ENCODE data around the gene ADAMTS3.

Gene ADAMTS3

GRCh38 chr4:72471816-72472215 is 97.2 kb downstream of the ADAMTS3 start:
- H3K9me3 ChIP-seq (ENCODE audit: control insufficient read depth, insufficient read depth, low read length), result no peaks in the 10 kb centered on the region
- H3K4me1 ChIP-seq (ENCODE audit: insufficient read depth, low read length), result no peaks in the 10 kb centered on the region

GRCh38 chr4:72468904-72469502 is 100.0 kb downstream of the ADAMTS3 start:
- Histone ChIP-seq H3K36me3 (ENCODE audit: insufficient read depth, low read length) (no peaks in the 10 kb centered on the region), H3K9me3 (ENCODE audit: control insufficient read depth, insufficient read depth, low read length) (no peaks in the 10 kb centered on the region), H3K9ac (ENCODE audit: low read depth, low read length) (no peak overlapping the region), H3K4me1 (ENCODE audit: insufficient read depth, low read length) (no peaks in the 10 kb centered on the region)

More at GRCh38 chr4:72471816-72472215, 97.2 kb downstream of the ADAMTS3 start:
- Histone ChIP-seq H3K36me3 (ENCODE audit: insufficient read depth, low read length) (no peaks in the 10 kb centered on the region), H3K9ac (ENCODE audit: low read depth, low read length) (no peak overlapping the region)

GRCh38 chr4:72467633-72468032 is 101.4 kb downstream of the ADAMTS3 start:
- no peaks in the 10 kb centered on the region for H3K36me3 ChIP-seq (ENCODE audit: insufficient read depth, low read length)
- H3K9ac ChIP-seq (ENCODE audit: low read depth, low read length), result no peak overlapping the region
- no peaks in the 10 kb centered on the region for H3K4me1 ChIP-seq (ENCODE audit: insufficient read depth, low read length)
- no peaks in the 10 kb centered on the region for H3K9me3 ChIP-seq (ENCODE audit: control insufficient read depth, insufficient read depth, low read length)

GRCh38 chr4:72463724-72464123 is 105.3 kb downstream of the ADAMTS3 start:
- Histone ChIP-seq H3K36me3 (ENCODE audit: insufficient read depth, low read length) (no peaks in the 10 kb centered on the region), H3K4me1 (ENCODE audit: insufficient read depth, low read length) (no peaks in the 10 kb centered on the region), H3K9me3 (ENCODE audit: control insufficient read depth, insufficient read depth, low read length) (no peaks in the 10 kb centered on the region), H3K9ac (ENCODE audit: low read depth, low read length) (no peak overlapping the region)

- Histone ChIP-seq H3K9me3 (ENCODE audit: control insufficient read depth, insufficient read depth, low read length) (no peaks in the 10 kb centered on the region), H3K36me3 (ENCODE audit: insufficient read depth, low read length) (no peaks in the 10 kb centered on the region), H3K9ac (ENCODE audit: low read depth, low read length) (no peak overlapping the region), H3K4me1 (ENCODE audit: insufficient read depth, low read length) (0 out of 2 replicates have a peak, but pooled peaks cover 8% of the 10 kb centered on the region)
Observed at GRCh38 chr4:72457158-72457557, 111.9 kb downstream of the ADAMTS3 start.

GRCh38 chr4:72451349-72451748 is 117.7 kb downstream of the ADAMTS3 start:
- Histone ChIP-seq H3K36me3 (ENCODE audit: insufficient read depth, low read length) (no peaks in the 10 kb centered on the region), H3K4me1 (ENCODE audit: insufficient read depth, low read length) (no peaks in the 10 kb centered on the region), H3K9ac (ENCODE audit: low read depth, low read length) (no peak overlapping the region), H3K9me3 (ENCODE audit: control insufficient read depth, insufficient read depth, low read length) (no peaks in the 10 kb centered on the region)

GRCh38 chr4:72449705-72450104 is 119.3 kb downstream of the ADAMTS3 start:
- Histone ChIP-seq H3K9me3 (ENCODE audit: control insufficient read depth, insufficient read depth, low read length) (no peaks in the 10 kb centered on the region), H3K36me3 (ENCODE audit: insufficient read depth, low read length) (no peaks in the 10 kb centered on the region), H3K4me1 (ENCODE audit: insufficient read depth, low read length) (no peaks in the 10 kb centered on the region; the same call in 1 of the 2 replicates), H3K9ac (ENCODE audit: low read depth, low read length) (no peak overlapping the region)

GRCh38 chr4:72448231-72448630 is 120.8 kb downstream of the ADAMTS3 start:
- H3K4me1 ChIP-seq (ENCODE audit: insufficient read depth, low read length), result no peaks in the 10 kb centered on the region; the same call in 1 of the 2 replicates
- H3K9me3 ChIP-seq (ENCODE audit: control insufficient read depth, insufficient read depth, low read length), result no peaks in the 10 kb centered on the region
- no peak overlapping the region for H3K9ac ChIP-seq (ENCODE audit: low read depth, low read length)

GRCh38 chr4:72446353-72447055 is 122.5 kb downstream of the ADAMTS3 start:
- Histone ChIP-seq H3K36me3 (ENCODE audit: insufficient read depth, low read length) (no peaks in the 10 kb centered on the region), H3K9me3 (ENCODE audit: control insufficient read depth, insufficient read depth, low read length) (no peaks in the 10 kb centered on the region), H3K4me1 (ENCODE audit: insufficient read depth, low read length) (no peaks in the 10 kb centered on the region; the same call in 1 of the 2 replicates)

More at GRCh38 chr4:72448231-72448630, 120.8 kb downstream of the ADAMTS3 start:
- no peaks in the 10 kb centered on the region for H3K36me3 ChIP-seq (ENCODE audit: insufficient read depth, low read length)

GRCh38 chr4:72444092-72444491 is 124.9 kb downstream of the ADAMTS3 start:
- no peaks in the 10 kb centered on the region for H3K9me3 ChIP-seq (ENCODE audit: control insufficient read depth, insufficient read depth, low read length)
- no peak overlapping the region for H3K9ac ChIP-seq (ENCODE audit: low read depth, low read length)
- H3K4me1 ChIP-seq (ENCODE audit: insufficient read depth, low read length), result no peaks in the 10 kb centered on the region; the same call in 1 of the 2 replicates
- H3K36me3 ChIP-seq (ENCODE audit: insufficient read depth, low read length), result no peaks in the 10 kb centered on the region

More at GRCh38 chr4:72446353-72447055, 122.5 kb downstream of the ADAMTS3 start:
- no peak overlapping the region for H3K9ac ChIP-seq (ENCODE audit: low read depth, low read length)

- Histone ChIP-seq H3K9ac (ENCODE audit: low read depth, low read length) (no peak overlapping the region), H3K36me3 (ENCODE audit: insufficient read depth, low read length) (no peaks in the 10 kb centered on the region), H3K9me3 (ENCODE audit: control insufficient read depth, insufficient read depth, low read length) (no peaks in the 10 kb centered on the region), H3K4me1 (ENCODE audit: insufficient read depth, low read length) (no peaks in the 10 kb centered on the region; the same call in 1 of the 2 replicates)
Observed at GRCh38 chr4:72442715-72443114, 126.3 kb downstream of the ADAMTS3 start.

- Histone ChIP-seq H3K9ac (ENCODE audit: low read depth, low read length) (no peak overlapping the region), H3K36me3 (ENCODE audit: insufficient read depth, low read length) (no peaks in the 10 kb centered on the region), H3K9me3 (ENCODE audit: control insufficient read depth, insufficient read depth, low read length) (no peaks in the 10 kb centered on the region), H3K4me1 (ENCODE audit: insufficient read depth, low read length) (no peaks in the 10 kb centered on the region; the same call in 1 of the 2 replicates)
Observed at GRCh38 chr4:72442147-72442546, 126.9 kb downstream of the ADAMTS3 start.

- H3K9ac ChIP-seq (ENCODE audit: low read depth, low read length), result no peak overlapping the region
- H3K4me1 ChIP-seq (ENCODE audit: insufficient read depth, low read length), result no peaks in the 10 kb centered on the region
- no peaks in the 10 kb centered on the region for H3K36me3 ChIP-seq (ENCODE audit: insufficient read depth, low read length)
- H3K9me3 ChIP-seq (ENCODE audit: control insufficient read depth, insufficient read depth, low read length), result no peaks in the 10 kb centered on the region
Observed at GRCh38 chr4:72440386-72440785, 128.6 kb downstream of the ADAMTS3 start.

- Histone ChIP-seq H3K9me3 (ENCODE audit: control insufficient read depth, insufficient read depth, low read length) (no peaks in the 10 kb centered on the region), H3K36me3 (ENCODE audit: insufficient read depth, low read length) (no peaks in the 10 kb centered on the region), H3K9ac (ENCODE audit: low read depth, low read length) (no peak overlapping the region), H3K4me1 (ENCODE audit: insufficient read depth, low read length) (no peaks in the 10 kb centered on the region)
Observed at GRCh38 chr4:72432975-72433374, 136.0 kb downstream of the ADAMTS3 start.

GRCh38 chr4:72432282-72432681 is 136.7 kb downstream of the ADAMTS3 start:
- no peak overlapping the region for H3K9ac ChIP-seq (ENCODE audit: low read depth, low read length)
- no peaks in the 10 kb centered on the region for H3K9me3 ChIP-seq (ENCODE audit: control insufficient read depth, insufficient read depth, low read length)
- H3K36me3 ChIP-seq (ENCODE audit: insufficient read depth, low read length), result no peaks in the 10 kb centered on the region
- no peaks in the 10 kb centered on the region for H3K4me1 ChIP-seq (ENCODE audit: insufficient read depth, low read length)

All from ES-I3 (cell line).